Left forelimb (tissue), 1 donor: ENCODE data around the gene TBX2.

Experiments used
- DNase-seq: peaks from one replicate; pipeline ENCODE4 v3.0.0-alpha.2; 2018; ENCODE audit warnings: low spot score

Gene TBX2

DNA sequence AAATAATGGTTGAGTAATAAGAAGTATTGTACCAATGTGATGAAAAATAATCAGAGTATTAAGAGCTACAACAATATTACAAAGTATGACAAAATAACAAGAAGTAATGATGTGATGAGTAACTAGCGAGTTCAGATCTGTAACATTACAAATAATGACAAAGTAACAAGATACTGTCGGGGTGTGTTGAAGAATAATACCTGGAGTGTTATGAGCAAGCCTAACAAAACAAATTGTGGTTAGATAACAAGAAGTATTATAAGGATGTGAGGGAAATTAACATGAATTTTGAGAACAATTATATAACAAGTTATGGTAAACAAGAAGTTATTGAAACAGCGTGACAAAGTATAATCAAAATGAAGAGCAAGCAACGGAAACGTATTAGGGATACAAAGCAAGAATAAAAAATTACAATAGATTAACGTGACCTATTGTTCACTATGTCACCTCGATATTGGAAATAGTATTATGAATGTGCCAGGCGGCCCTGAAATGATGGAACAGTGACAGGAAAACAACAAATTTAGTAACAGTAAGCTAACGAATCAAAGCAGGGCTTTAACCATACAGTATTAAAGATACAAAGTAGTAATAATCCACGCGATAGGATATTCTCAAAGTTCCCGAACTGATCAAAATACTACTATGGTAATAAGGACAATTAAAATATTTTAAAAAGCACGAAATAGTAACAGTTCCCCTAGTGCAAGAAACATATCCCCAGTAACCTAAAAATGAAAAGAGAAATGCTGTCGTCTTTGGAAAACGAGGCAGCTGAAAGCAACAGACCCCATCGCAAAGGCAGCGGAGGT, 54.1 kb downstream of the TBX2 start:
- no peak for DNase-seq

DNA sequence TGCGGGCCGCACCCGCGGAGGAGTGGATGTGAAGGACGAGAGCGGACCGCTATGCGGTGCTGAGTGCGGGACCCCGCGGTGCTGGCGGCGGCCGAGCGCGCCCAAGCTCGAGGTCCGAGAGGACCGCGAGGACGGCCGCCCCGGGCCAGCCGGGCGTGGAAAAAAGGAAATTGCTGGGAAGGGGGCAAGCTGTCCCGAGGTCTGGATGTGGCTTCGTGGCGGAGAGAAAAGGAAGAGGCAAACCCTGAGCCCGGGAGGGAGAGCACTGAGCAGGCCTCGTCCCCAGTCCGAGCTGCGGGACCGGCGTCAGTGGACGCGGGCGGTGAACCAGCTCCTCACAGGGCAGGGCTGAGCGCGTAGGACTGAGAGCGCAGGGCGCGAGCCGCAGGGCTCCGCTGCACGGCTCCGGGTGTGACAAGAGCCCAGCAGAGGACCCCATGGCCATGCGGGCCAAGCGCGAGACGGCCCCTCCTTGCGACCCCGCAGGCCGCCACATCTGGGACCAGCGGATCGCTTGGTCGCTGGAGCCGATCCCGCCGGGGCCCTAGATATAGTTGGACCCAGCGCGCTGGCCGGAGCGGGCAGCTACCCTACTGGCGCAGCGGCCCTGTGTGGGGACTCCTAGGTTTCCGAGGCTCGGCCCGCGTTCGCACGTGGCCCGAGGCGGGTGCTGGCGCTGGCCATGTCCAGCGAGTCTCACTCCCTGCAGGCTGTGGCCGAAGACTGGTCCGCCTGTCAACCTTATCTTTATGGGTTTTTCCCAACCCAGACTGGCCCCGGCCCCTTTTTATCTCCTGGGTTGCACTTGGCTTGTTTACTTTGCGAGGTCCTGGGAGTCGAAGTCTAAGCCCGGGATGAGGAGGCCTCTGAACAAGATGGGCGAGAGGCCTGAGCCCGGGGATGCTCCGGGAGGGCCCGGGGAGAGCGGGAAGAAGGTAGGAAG, 55.0 kb downstream of the TBX2 start:
- no peak for DNase-seq

DNA sequence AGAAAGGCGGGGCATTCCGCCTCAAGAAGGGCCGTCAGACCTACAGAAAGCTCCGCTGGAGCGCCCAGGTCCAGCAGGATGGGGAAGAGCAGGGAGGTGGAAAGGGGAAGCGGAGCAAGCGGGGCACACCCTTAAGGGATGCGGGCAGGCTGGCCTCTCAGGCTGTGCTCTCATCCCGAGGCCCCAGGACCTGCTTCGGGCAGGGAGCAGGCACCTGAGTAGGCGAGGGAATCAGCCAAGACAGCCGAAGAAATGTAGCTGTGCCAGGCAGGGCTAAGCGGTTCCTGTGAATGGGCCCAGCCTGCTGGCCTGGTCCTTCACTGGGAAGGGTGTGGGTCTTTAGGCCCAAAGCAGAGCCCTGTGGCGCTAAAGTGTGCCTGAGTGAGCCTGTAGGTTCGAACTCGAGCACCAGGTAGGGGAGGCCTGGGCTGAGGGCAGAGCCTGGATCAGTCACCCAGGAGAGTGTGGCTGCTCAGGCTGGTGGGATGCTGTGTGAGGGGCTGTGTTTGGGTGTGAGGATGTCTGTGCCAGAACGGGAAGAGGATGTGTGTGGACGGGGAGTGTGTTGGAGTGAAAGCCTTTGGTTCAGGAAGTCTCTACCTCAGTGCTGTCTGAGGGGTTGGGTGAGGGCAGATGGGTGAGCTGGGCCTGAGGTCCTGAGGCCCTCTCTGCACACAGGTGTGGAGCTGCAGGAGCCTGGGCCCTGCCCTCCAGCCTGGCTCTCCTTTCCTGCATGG, 55.8 kb downstream of the TBX2 start:
- DNase-seq, result no peak

DNA sequence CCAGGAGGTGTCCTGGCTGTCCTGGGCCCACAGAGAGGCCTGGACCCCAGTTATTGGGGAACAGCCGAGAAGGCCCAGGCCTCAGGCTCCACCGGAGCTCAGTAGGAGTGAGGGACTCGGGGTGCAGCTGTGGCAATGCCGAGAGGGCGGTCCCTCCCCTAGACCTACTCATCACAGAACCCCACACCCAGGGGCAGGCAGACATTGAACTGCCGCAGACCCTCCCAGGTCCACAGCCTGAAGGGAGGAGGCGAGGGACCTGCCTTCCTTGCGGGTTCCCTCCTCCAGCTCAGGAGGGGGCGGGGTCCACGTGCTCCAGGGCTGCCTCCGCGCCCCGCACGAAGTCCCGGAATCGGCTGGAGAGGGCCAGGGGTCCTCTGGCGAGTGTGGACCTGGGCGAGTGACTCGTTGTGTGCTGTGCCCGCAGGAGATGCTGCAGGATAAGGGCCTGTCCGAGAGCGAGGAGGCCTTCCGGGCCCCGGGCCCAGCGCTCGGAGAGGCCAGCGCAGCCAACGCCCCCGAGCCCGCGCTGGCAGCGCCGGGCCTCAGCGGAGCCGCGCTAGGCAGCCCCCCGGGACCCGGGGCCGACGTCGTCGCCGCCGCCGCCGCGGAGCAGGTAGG, 56.5 kb downstream of the TBX2 start:
- DNase-seq, result peak; percentile 28

DNA sequence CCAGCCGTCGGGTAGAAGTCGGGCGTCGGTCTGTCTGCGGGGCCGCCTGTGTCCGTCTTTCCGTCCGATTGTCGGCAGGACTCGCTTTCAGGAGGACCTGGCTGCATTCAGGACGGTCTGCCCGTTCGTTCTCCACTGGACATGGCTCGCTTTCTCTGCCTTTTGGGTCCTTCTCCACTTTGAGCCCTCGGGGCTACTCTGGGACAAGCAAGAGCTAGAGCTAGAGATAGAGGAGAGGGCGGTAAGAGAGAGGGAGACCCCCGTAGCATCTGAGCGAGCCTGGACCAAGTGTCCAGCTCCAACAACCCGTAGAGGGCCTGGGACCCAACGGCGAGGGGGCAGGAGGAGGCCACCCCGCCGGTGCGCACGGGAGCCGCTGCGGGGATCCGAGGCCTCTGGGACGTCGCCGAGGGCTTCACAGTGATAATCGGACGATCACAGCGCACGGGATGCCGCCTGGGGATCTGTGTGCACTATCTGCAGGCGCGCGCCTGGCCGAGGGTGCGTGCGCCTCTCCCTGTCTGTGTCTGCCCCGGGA, 57.1 kb downstream of the TBX2 start:
- peak; percentile 53 for DNase-seq

DNA sequence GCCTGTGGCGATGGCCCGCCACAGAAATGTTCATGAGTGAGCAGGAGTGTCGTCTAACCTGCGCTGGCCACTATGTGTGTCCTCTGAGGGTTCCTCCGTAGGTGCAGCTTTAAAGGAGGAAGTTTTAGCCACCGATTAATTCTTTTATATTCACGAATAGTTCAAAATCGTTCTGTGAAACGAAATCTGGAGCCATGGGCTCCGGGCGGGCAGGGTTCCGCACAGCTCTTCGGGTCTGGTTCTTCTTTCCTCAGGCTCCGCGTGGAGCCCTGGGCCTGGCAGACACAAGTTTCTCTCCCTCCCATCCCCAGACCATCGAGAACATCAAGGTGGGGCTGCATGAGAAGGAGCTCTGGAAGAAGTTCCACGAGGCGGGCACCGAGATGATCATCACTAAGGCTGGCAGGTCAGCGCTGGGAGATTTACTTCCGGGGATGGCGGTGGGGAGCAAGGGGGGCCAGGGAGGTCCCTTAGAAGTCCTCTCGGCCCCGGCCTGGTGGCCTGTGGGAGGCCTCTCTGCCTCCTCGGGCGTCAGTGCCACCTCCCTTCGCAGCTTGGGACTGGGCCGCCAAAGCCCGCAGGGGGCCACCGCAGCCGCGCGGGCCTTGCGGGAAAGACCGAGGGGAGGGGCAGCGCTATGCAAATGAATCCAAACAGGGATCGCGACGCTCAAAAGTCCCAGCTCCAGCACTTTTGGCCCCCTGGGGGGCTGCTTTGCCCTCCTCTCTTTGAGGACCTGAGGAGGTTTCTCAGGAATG, 57.8 kb downstream of the TBX2 start:
- DNase-seq, result peak; percentile 52

DNA sequence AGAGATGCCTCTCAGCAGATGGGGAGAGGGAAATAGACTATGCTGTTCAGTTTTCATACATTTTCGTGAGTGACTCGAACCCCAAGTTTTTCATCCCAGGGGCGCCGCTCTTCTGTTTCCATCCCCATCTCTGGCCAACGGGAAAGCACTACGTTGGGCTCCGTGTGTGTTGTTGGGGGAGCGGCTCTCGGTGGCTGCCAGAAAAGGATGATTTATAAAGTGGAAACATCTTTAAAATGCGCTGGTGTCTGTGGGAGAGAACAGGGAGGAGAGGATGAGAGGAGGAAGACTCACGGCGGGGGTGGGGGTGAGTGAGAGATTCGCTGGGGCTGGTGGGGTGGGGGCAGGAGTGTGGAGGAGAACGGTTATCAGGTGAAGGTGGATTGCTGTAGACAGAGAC, 58.4 kb downstream of the TBX2 start:
- peak; percentile 40 for DNase-seq

DNA sequence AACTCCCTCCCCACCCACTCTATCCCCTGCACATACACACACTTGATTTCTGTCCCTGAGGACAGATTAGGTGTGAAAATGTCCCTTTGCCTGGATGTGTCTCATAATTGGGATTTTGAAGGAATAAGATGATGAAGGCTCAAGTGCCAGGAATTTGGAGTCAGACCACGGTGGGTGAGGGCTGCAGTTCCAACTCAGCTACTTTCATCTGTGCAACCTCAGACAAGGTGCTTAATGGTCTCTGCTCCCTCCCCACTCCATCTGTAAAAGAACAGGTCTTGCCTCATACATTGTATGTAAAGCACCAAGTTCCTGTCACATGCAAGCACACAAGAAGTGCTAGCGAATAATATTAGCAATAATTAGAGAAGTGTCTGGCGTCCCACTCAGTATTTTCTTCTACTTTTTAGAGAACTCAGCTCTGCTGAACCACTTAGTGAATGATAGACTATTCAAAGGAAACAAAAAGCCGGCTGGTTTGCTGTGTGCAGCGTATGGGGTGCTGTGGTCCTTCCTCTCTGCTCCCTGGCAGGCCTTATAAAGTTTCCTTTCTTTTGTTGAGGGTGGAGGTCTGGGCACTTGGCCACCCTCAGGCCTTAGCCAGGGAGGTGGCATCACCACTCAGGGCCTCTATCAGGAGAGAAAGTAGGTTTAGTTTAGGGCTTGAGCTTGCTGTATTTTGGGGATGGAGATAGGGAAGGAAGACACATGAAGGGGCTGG, 58.9 kb downstream of the TBX2 start:
- peak; percentile 38 for DNase-seq
